CD14-positive monocyte (primary cell): ENCODE data around the gene ATG13. TPM values are rescaled to one million over a fixed set of nuclear protein-coding genes. Genes with fewer than 3 reads are reported as not detected.

ENCODE experiments used
- DNase-seq, 3 donors: peaks; one replicate each; pipeline ENCODE4 v3.0.0-alpha.2; 2011 to 2022
- H2AFZ ChIP-seq: 2 replicates; pipeline ENCODE4 v1.6.0; 2012; ENCODE audit warnings: mild to moderate bottlenecking, low read depth, low read length, inconsistent platforms; ENCODE audit not compliant: insufficient read depth, poor library complexity, severe bottlenecking
- H3K27ac ChIP-seq, 2 donors: 1 replicate in 1 of 2; 2 replicates in 1 of 2; pipeline ENCODE4 v1.5.1; 2012 to 2013; ENCODE audit warnings: low read length in 2 of 2, control low read depth in 1 of 2, inconsistent platforms in 1 of 2, low read depth in 1 of 2, mild to moderate bottlenecking in 1 of 2
- H3K27me3 ChIP-seq, 2 donors: one replicate each; pipeline versions ENCODE4 v1.6.0 to v1.6.1; 2011 to 2013; ENCODE audit warnings: low read length in 2 of 2; ENCODE audit not compliant: control insufficient read depth in 2 of 2, insufficient read depth in 2 of 2
- H3K36me3 ChIP-seq, 2 donors: replicated peaks in 1 of 2; 1 replicate in 1 of 2; 2 replicates in 1 of 2; pipeline versions ENCODE4 v1.5.1 to v1.6.1; 2012 to 2013; ENCODE audit warnings: low read length in 2 of 2, control low read depth in 1 of 2, inconsistent platforms in 1 of 2, mild to moderate bottlenecking in 1 of 2; ENCODE audit not compliant: insufficient read depth in 2 of 2, control insufficient read depth in 1 of 2
- H3K4me1 ChIP-seq, 2 donors: 1 replicate in 1 of 2; 2 replicates in 1 of 2; pipeline versions ENCODE4 v1.5.1 to v1.6.1; 2012 to 2013; ENCODE audit warnings: low read length in 2 of 2, control low read depth in 1 of 2, inconsistent platforms in 1 of 2, mild to moderate bottlenecking in 1 of 2, moderate library complexity in 1 of 2; ENCODE audit not compliant: insufficient read depth in 2 of 2, control insufficient read depth in 1 of 2
- H3K4me2 ChIP-seq: replicated peaks from 2 replicates; pipeline ENCODE3; 2012; ENCODE audit warnings: low read length, moderate library complexity, mild to moderate bottlenecking; ENCODE audit not compliant: poor library complexity, severe bottlenecking; ENCODE audit errors: extremely low read depth
- H3K4me3 ChIP-seq, 3 experiments: fragments of 200-600 bp in 1 of 3; sonication (generic) in 1 of 3; replicated peaks in 1 of 3; 1 replicate in 2 of 3; 2 replicates in 1 of 3; pipeline ENCODE4 v1.5.1; 2011 to 2013; ENCODE audit warnings: low read length in 3 of 3, mild to moderate bottlenecking in 3 of 3, control low read depth in 2 of 3, low read depth in 2 of 3, inconsistent platforms in 1 of 3, moderate library complexity in 1 of 3
- H3K79me2 ChIP-seq: 2 replicates; pipeline ENCODE4 v1.6.0; 2012; ENCODE audit warnings: mild to moderate bottlenecking, control low read depth, inconsistent platforms, low read length, moderate library complexity; ENCODE audit not compliant: insufficient read depth
- H3K9ac ChIP-seq: 2 replicates; pipeline ENCODE4 v1.6.0; 2017; ENCODE audit warnings: low read length, mild to moderate bottlenecking; ENCODE audit not compliant: insufficient read depth, poor library complexity, severe bottlenecking
- H3K9me3 ChIP-seq, 2 donors: replicated peaks in 1 of 2; 1 replicate in 1 of 2; 2 replicates in 1 of 2; pipeline versions ENCODE4 v1.5.1 to v1.6.1; 2012 to 2013; ENCODE audit warnings: low read length in 2 of 2, control low read depth in 1 of 2; ENCODE audit not compliant: control insufficient read depth in 1 of 2, insufficient read depth in 1 of 2
- H4K20me1 ChIP-seq: 2 replicates; pipeline ENCODE4 v1.6.0; 2012; ENCODE audit warnings: mild to moderate bottlenecking, low read length, control low read depth, moderate library complexity; ENCODE audit not compliant: insufficient read depth
- H3K27ac Mint-ChIP-seq, 7 donors: one replicate each; pipeline ENCODE4 v1.8.0; 2020; ENCODE audit warnings: mild to moderate bottlenecking in 7 of 7, mixed read lengths in 7 of 7, moderate library complexity in 6 of 7, inconsistent platforms in 2 of 7
- H3K27me3 Mint-ChIP-seq, 3 donors: one replicate each; pipeline ENCODE4 v1.8.0; 2021 to 2022; ENCODE audit warnings: low read depth in 3 of 3, mild to moderate bottlenecking in 3 of 3, mixed read lengths in 3 of 3, moderate library complexity in 3 of 3, inconsistent platforms in 1 of 3
- H3K36me3 Mint-ChIP-seq, 2 donors: one replicate each; pipeline ENCODE4 v1.8.0; 2020; ENCODE audit warnings: mixed read lengths in 2 of 2, inconsistent platforms in 1 of 2, mild to moderate bottlenecking in 1 of 2
- H3K4me1 Mint-ChIP-seq: one replicate; pipeline ENCODE4 v1.8.0; 2020; ENCODE audit warnings: mild to moderate bottlenecking, mixed read lengths
- H3K4me3 Mint-ChIP-seq, 2 donors: one replicate each; pipeline ENCODE4 v1.8.0; 2020; ENCODE audit warnings: mild to moderate bottlenecking in 2 of 2, mixed read lengths in 2 of 2, moderate library complexity in 1 of 2
- H3K9me3 Mint-ChIP-seq, 7 donors: one replicate each; pipeline ENCODE4 v1.8.0; 2020 to 2022; ENCODE audit warnings: mixed read lengths in 7 of 7, mild to moderate bottlenecking in 6 of 7, moderate library complexity in 6 of 7, inconsistent platforms in 2 of 7
- WGBS: methylation state at CpG from one replicate; pipeline ENCODE4 v1.1.5; 2013; ENCODE audit warnings: missing lambda C conversion rate; ENCODE audit not compliant: insufficient coverage; 5-methylcytosine and 5-hydroxymethylcytosine counted together
- intact Hi-C, 2 donors: fragments of 100-400 bp; cut with micrococcal nuclease; formaldehyde crosslinking; loops; one replicate each; pipeline versions ENCODE4 v1.15.0 to v1.15.1; 2023
- polyA plus RNA-seq, 3 donors: library from polyadenylated mRNA; depleted of rRNA in 1 of 3; unstranded in 2 of 3; stranded (reverse) in 1 of 3; fragments of 300-500 nt in 2 of 3; fragments of >200 nt in 1 of 3; fragmentation: Illumina TruSeq in 2 of 3; gene quantifications; 1 replicate in 2 of 3; 2 replicates in 1 of 3; pipeline ENCODE4 v1.2.3, GENCODE V29; 2012 to 2021
- TF ChIP-seq, protein P1 (sequence below): fragments of 200-600 bp; IDR thresholded peaks from one replicate; pipeline ENCODE4 v1.8.0; 2022; ENCODE audit warnings: antibody characterized with exemption, mild to moderate bottlenecking

The ATG13 gene
- polyA plus RNA-seq, 3 donors, result 33.7 to 55.5 (median 51.2) TPM

DNA sequence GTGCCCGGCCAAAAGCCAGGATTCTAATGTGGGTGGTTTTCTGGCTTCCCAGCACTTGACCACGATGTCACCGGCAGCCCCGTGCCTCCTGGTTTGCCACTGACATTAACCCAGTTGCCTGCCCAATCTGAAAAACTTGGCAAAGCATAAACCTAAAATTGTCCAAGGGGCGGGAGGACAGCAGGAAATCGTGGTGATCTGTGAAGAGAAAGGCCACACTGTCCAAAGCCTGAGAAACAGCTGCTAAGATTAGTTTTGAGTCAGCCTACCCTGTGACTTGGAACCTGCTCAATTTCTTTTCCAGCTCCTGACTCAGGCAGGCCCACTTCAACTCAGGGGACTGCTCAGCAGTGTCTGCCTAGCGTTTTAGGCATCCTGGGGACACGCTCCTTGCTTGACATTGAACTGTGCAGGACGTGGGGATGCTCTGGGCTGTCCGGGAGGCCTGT is 93.5 kb downstream of the ATG13 start:
- Mint-ChIP-seq H3K9me3 (peaks cover 0 to 5% (median 0%) of the 10 kb centered on the region in 7 donors), H3K4me3 (no peak overlapping the region), H3K36me3 (peaks cover 23 to 35% of the 10 kb centered on the region in 2 donors), H3K27ac (peak overlapping the region in 2 of 7 donors; percentile 40), H3K4me1 (peaks cover 1% of the 10 kb centered on the region), H3K27me3 (no peaks in the 10 kb centered on the region)
- Histone ChIP-seq H3K9me3 (no peaks in the 10 kb centered on the region), H3K79me2 (no peaks in the 10 kb centered on the region), H3K27me3 (no peaks in the 10 kb centered on the region), H3K36me3 (peaks cover 16 to 28% of the 10 kb centered on the region in 2 donors), H3K4me2 (no peak overlapping the region), H2AFZ (no peak overlapping the region), H4K20me1 (peaks cover 16% of the 10 kb centered on the region), H3K4me1 (no peaks in the 10 kb centered on the region), H3K27ac (no peak overlapping the region), H3K9ac (no peak overlapping the region), H3K4me3 (no peak overlapping the region)
- TF ChIP-seq, protein P1, sequence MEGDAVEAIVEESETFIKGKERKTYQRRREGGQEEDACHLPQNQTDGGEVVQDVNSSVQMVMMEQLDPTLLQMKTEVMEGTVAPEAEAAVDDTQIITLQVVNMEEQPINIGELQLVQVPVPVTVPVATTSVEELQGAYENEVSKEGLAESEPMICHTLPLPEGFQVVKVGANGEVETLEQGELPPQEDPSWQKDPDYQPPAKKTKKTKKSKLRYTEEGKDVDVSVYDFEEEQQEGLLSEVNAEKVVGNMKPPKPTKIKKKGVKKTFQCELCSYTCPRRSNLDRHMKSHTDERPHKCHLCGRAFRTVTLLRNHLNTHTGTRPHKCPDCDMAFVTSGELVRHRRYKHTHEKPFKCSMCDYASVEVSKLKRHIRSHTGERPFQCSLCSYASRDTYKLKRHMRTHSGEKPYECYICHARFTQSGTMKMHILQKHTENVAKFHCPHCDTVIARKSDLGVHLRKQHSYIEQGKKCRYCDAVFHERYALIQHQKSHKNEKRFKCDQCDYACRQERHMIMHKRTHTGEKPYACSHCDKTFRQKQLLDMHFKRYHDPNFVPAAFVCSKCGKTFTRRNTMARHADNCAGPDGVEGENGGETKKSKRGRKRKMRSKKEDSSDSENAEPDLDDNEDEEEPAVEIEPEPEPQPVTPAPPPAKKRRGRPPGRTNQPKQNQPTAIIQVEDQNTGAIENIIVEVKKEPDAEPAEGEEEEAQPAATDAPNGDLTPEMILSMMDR, result no peak
- intact Hi-C loops, result no loop called here
- no peak for DNase-seq
- 95% methylated on average over 10 of the region's 10 CpGs for WGBS

DNA sequence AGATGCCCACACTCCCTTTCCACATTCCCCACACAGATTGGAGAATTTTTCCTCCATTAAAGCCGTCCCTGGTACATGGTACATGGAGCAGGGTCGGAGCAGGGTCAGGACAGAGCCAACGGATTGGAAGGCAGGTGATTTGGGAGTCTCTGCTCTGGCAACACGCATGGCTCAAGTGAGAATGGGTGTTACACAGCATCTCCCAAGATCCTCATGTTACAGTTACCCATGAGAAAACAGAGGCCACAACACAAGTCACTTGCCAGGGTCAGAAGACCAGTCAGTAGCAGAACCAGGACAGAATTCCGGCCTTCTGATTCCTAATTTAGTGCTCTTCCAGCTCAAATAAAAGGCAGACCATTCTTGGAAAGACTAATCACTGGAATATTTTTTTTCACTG is 94.0 kb downstream of the ATG13 start:
- WGBS, result 93% methylated on average over 5 of the region's 5 CpGs
- H3K27ac ChIP-seq, result no peak overlapping the region
- no peaks in the 10 kb centered on the region for H3K27me3 ChIP-seq
- no peak overlapping the region for H3K9ac ChIP-seq
- H3K4me2 ChIP-seq, result no peak overlapping the region
- intact Hi-C loops, result no loop called here
- H3K4me1 ChIP-seq, result no peaks in the 10 kb centered on the region
- Mint-ChIP-seq H3K9me3 (peaks cover 0 to 5% (median 0%) of the 10 kb centered on the region in 7 donors), H3K4me3 (no peak overlapping the region), H3K4me1 (peaks cover 1% of the 10 kb centered on the region), H3K27ac (peak overlapping the region in 2 of 7 donors; percentile 40), H3K36me3 (peaks cover 19 to 30% of the 10 kb centered on the region in 2 donors), H3K27me3 (no peaks in the 10 kb centered on the region)
- H4K20me1 ChIP-seq, result peaks cover 11% of the 10 kb centered on the region
- H3K36me3 ChIP-seq, result peaks cover 13 to 23% of the 10 kb centered on the region in 2 donors
- no peaks in the 10 kb centered on the region for H3K79me2 ChIP-seq
- no peaks in the 10 kb centered on the region for H3K9me3 ChIP-seq
- no peak for DNase-seq
- no peak overlapping the region for H2AFZ ChIP-seq
- no peak overlapping the region for H3K4me3 ChIP-seq
- TF ChIP-seq, protein P1, result no peak
